ENCODE data around the gene R3HDM4.

- no peak for TF ChIP-seq REST (IDR thresholded peaks at IDR 0.05; ENCODE audit: low read depth, low read length)
- no peak for TF ChIP-seq ZNF384 (IDR thresholded peaks at IDR 0.05; ENCODE audit: borderline replicate concordance, low read depth, low read length)
These were observed 46.2 kb downstream of the R3HDM4 start for GRCh38 chr19:866769-867300.

Data from GM12878 (cell line).